Fibroblast of skin of scalp (primary cell): ENCODE measurements around the gene EIF4E1B.

Source experiments
- DNase-seq: peaks from one replicate; pipeline ENCODE4 v3.0.0-alpha.2; 2013

EIF4E1B gene

DNA sequence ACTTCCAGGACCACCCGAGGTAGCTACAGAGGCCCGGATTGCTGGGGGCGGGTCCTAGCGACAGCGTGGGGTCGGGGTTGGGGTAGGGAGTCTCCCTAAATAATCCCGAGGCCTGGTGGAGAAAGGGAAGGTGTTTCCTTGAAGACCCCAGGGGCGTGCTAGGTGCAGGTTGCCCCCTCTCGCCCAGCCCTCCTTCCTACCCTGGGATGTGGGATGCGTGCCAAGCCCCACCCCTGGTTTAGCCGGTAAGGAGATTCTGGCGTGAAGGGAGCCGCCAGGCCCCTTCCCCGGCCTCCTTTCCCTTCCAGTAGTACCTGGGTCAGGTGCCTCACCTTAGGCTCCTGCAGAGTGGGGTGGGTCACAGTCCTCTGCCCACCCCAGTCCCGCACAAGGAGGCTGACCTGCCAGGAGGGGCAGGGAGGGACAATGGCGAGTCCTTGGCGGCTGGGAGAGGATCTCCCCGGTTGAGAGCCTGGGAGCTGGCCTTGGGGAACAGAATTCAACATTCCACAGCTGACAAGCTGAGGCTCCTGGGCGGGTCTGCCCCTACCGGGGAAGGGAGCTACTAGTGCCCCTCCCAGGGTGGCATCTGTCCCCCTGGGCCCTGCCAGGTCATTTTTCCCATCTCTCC, 17.5 kb downstream of the EIF4E1B start:
- DNase-seq, result peak; percentile 25

- DNase-seq, result no peak
Observed at GRCh38 chr5:176648474-176649194, 18.2 kb downstream of the EIF4E1B start.

GRCh38 chr5:176650354-176650884, 19.9 kb downstream of the EIF4E1B start:
- DNase-seq, result no peak

GRCh38 chr5:176651472-176651980, 21.1 kb downstream of the EIF4E1B start:
- DNase-seq, result no peak

DNA sequence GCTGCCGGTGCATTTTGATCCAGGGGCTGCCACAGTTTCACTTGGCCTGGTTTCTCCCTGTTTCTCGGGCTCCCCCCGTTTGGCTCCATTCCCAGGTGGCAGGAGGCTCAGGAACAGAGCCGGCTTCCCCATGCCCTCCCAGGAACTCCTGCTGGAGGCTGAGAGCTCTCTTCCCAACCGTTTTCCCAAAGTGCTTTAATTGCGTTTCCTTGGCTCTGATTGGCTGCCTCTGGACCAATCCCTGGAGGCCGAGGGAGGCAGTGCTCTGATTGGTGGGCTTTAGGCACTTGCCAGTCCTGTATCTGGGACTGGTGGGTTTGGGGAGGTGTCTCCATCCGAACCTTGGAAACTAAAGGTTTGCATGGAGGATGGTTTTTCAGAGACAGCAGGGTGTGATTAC, 21.7 kb downstream of the EIF4E1B start:
- peak; percentile 18 for DNase-seq

DNA sequence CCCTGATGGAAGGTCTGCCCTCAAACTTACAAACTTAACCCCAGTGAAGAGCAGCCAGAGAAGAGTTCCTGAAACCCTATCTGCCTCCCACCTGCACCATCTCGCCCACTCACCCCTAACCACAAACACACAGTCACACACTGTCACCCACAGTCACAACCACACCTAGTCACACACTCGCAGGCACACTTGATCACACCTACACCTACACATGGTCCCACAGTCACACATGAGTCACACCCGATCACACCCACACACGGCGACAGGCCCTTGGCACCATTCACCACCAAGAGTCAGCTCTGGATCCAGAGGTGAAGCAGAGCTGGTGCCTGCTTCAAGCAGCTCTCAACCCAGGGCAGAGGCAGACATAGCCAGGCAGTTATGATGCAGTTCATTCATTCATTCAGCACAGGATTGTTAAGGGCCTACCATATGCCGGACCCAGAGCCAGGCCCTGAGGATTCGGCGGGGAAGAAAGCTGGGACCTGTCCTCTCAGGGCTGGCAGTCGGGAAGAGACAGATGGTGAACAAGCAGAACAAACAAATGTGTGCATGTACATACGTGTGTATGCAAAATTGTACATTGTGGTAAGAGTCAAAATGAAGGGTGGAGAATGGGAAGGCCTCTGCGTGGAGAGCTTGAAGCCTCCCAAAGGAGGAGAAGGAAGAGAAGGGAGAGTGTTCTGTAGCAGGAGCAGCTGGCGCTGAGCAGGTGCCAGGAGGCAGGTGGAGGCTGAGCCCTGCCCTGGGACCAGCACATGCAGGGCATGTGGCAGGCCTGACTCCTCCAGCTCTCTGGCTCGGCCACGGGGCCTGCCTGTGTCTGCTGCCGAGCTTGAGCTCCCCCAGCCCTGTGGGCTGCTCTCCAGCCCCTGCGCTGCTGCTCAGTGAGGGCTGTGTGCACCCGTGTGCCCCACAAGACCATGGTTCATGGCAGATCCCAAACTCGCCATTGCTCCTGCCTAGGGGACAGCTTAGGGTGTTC, 23.2 kb downstream of the EIF4E1B start:
- no peak for DNase-seq

GRCh38 chr5:176654856-176655255, 24.4 kb downstream of the EIF4E1B start:
- DNase-seq, result no peak

- DNase-seq, result no peak
Observed at GRCh38 chr5:176656467-176656990, 26.1 kb downstream of the EIF4E1B start.

DNA sequence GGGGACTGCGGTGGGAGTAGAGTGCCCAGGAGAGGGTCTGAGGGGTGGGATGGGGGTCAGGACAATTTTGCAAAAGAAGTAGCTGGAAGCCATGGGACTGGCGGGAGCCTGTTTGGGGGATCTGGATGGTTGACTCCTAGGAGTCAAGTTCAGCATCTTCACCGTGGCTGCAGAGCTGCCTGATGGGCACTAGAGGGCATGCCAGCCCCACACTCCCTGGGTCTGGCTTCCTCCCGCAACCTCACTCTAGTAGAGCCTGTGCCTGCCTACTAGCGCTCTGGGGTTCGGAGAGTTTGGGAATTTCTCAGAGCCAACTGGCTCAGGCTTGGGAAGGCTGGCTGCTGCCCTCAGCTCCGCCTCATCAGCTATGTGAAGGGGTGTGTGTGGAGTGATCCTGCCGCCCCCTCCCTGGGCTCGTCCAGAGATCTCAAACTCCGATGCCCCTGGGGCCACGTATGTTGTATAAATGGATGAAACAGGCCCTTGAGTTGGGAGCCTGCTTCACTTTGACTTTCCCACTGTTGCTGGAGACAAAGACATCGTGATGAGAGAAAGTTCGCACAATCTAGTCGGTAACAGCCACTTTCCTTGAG, 27.6 kb downstream of the EIF4E1B start:
- DNase-seq, result peak; percentile 68

GRCh38 chr5:176658817-176659511, 28.5 kb downstream of the EIF4E1B start:
- peak; percentile 49 for DNase-seq

GRCh38 chr5:176659512-176659839, 29.0 kb downstream of the EIF4E1B start:
- DNase-seq, result no peak

DNA sequence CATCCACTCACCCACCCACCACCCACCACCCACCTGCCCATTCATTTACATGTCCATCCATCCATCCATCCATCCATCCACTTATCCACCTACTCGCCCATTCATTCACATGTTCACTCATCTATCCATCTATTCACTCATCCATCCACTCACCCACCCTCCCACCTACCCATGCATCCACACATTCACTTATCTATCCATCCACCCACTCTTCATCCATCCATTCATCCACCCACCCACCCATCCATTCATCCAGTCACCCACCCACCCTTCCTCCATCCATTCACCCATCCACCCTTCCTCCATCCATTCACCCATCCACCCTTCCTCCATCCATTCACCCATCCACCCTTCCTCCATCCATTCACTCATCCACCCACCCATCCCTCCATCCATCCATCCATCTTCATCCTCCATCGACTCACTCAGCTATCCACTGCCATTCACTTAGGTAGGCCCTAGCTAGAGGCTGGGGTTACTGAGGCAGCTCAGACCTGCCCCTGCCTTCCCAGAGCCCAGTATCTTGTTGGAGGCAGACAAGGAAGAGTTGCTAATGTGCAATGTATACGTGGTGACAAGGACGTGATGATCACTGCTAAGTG, 29.5 kb downstream of the EIF4E1B start:
- DNase-seq, result no peak

DNA sequence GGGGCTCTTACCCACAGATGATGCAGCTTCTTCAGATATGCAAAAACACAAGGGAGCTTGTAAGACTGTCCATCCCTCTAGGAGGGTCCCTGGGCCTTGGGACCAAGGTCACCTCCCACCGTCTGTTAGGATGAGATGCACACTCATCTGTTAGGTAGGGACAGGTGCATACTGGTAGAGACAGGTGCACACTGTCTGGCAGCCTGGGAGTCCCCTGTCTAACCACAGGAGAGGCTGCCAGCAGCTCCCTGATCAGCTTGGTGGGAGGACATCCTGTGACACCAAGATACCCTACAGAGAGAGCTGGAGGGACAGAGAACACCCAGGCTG, 30.0 kb downstream of the EIF4E1B start:
- no peak for DNase-seq

DNA sequence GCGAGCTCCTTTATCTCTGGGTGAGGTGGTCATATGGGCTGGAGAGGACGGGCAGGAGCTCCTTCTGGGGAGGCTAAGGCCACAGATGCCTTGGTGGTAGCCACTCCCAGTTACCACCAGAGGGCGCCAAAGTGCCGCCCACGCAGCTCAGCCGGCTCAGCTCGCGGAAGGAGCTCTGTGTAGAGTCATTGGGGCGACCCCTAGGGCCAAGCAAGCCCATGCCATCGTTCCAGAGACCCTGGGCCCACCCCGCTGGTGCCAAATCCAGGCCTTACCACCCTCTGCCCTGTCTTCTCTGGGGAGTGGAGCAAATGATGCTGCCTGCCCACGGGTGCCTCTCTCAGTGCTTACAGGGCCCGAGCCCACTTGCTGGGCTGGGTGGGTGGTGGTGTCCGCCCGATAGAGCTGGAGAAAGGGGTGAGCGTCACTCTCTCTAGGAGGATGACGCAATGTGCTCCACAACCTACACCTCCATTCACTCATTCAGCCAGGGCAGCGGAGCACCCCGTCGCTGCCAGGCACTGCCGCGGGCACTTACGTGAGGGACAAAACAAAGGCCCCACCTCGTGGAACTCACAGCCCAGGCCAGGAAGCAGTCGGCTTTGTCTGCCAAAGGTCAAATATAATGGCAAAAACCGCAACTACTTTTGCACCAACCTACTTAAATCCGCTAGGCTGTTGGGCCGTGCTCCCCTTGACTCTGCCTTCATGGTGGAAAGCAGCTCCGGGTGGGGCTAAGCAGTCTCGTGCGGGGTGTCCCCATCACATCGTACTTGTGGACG, 30.6 kb downstream of the EIF4E1B start:
- DNase-seq, result peak; percentile 71

- no peak for DNase-seq
Observed at GRCh38 chr5:176661676-176662075, 31.2 kb downstream of the EIF4E1B start.

DNA sequence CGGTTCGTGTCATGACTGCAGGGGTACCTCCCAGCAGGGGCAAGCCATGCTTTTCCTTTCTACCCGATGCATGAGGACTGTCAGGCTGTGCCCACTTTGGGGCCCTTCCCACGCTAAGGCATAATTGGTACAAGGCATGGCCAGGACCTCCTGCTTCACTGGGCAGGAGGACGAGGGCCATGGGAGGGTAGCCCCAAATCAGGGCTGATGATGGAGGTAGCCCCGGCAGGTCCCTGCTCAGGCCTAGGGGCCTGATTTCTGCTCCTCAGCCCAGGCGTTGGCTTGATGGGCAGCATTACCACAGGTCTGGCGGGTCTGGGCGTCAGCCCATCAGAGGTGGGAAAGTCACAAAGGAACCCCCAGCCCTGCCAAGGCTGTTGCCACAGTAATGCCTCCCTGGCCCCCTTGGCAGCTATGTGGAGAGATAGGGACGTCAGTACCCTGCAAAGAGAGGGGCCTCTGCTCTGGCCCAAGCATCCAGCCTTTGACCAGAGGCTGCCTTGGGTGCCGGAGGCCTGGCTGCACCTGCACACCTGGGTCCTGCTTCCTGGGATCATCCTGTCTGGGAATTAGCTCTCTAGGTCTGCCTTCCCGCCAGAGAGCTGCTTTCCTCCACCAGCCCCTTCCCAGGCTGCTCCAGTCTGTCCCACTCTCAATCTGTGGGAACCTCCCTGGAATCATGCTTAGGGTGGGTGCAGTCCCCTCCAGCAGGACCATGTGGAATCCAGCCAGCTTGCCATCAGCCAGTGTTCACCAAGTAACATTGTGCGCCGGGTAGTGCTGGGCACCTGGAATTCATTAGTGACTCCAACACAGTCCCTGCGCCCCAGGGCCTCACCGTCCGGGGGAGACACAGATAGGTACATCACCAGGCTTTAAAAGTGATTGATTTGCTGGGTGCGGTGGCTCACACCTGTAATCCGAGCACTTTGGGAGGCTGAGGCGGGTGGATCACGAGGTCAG, 32.2 kb downstream of the EIF4E1B start:
- no peak for DNase-seq

DNA sequence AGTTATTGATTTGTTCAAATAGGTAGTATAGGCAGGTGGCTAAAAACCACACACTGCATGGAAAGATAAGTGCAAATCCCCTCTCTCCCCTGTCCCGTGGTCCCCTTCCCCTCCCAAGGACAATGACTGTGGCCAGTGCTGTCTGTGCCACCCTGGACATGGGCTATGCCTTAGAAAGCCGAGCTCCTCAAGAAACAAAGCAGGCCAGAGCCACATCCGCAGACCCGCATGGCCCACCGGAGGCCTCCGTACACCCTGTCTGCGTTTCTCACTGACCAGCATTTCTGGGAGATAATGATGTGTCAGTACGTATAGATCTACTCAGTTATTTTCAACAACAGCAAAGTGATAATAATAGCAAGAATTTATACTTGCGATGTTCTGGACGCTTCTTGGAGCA, 33.1 kb downstream of the EIF4E1B start:
- no peak for DNase-seq

- DNase-seq, result no peak
Observed at GRCh38 chr5:176664479-176664878, 34.0 kb downstream of the EIF4E1B start.

GRCh38 chr5:176664886-176665285, 34.4 kb downstream of the EIF4E1B start:
- no peak for DNase-seq
